HEK293T (cell line): ENCODE measurements around the gene P4HA2.

Experiments
- CTCF ChIA-PET: fragments of 350-600 bp; formaldehyde crosslinking; extraction: SDS; loops from one replicate; lab custom pipeline; 2021; ENCODE audit warnings: antibody characterized with exemption, inconsistent platforms; lab: Yijun Ruan, JAX
- POLR2A ChIA-PET: fragments of 350-600 bp; formaldehyde crosslinking; extraction: SDS; loops from one replicate; lab custom pipeline; 2020; ENCODE audit warnings: antibody characterized with exemption, inconsistent platforms; lab: Yijun Ruan, JAX
- DNase-seq: peaks from one replicate; pipeline ENCODE4 v3.0.0; 2012; ENCODE audit warnings: mixed read lengths; ENCODE audit errors: extremely low spot score
- ARNT ChIP-seq: fragments of 450-650 bp; IDR thresholded peaks from 2 replicates; pipeline ENCODE4 v1.6.1; 2017; ENCODE audit warnings: mild to moderate bottlenecking
- BHLHE40 ChIP-seq: fragments of 450-650 bp; IDR thresholded peaks from 2 replicates; pipeline ENCODE4 v1.6.1; 2016; ENCODE audit warnings: mild to moderate bottlenecking, moderate library complexity, borderline replicate concordance
- CTBP1 ChIP-seq: fragments of 450-650 bp; IDR thresholded peaks from 2 replicates; pipeline ENCODE4 v1.6.1; 2016; ENCODE audit warnings: borderline replicate concordance
- ELF4 ChIP-seq: fragments of 450-650 bp; IDR thresholded peaks from 2 replicates; pipeline ENCODE4 v1.6.1; 2017; ENCODE audit warnings: antibody characterized with exemption
- FOXA1 ChIP-seq: fragments of 450-650 bp; IDR thresholded peaks from 2 replicates; pipeline ENCODE4 v1.6.1; 2016; ENCODE audit warnings: mild to moderate bottlenecking
- FOXK2 ChIP-seq: fragments of 450-650 bp; IDR thresholded peaks from 2 replicates; pipeline ENCODE4 v1.6.1; 2016; ENCODE audit warnings: mild to moderate bottlenecking
- FOXM1 ChIP-seq: fragments of 450-650 bp; IDR thresholded peaks from 2 replicates; pipeline ENCODE4 v1.6.1; 2017; ENCODE audit warnings: mild to moderate bottlenecking, borderline replicate concordance
- HDGF ChIP-seq: fragments of 450-650 bp; IDR thresholded peaks from 2 replicates; pipeline ENCODE4 v1.6.1; 2017; ENCODE audit warnings: antibody characterized with exemption, borderline replicate concordance
- L3MBTL2 ChIP-seq: fragments of 450-650 bp; conservative IDR thresholded peaks from 2 replicates; pipeline ENCODE4 v1.6.1; 2016; ENCODE audit warnings: mild to moderate bottlenecking
- LEF1 ChIP-seq: fragments of 450-650 bp; IDR thresholded peaks from 2 replicates; pipeline ENCODE4 v1.6.1; 2017; ENCODE audit warnings: mild to moderate bottlenecking, borderline replicate concordance
- NFRKB ChIP-seq: fragments of 450-650 bp; IDR thresholded peaks from 2 replicates; pipeline ENCODE4 v1.6.1; 2016; ENCODE audit warnings: mild to moderate bottlenecking, moderate library complexity
- PKNOX1 ChIP-seq: fragments of 450-650 bp; IDR thresholded peaks from 2 replicates; pipeline ENCODE4 v1.6.1; 2016
- SP1 ChIP-seq: fragments of 450-650 bp; IDR thresholded peaks from 2 replicates; pipeline ENCODE4 v1.6.1; 2017
- SUZ12 ChIP-seq: fragments of 450-650 bp; IDR thresholded peaks from 2 replicates; pipeline ENCODE4 v1.6.1; 2016; ENCODE audit warnings: mild to moderate bottlenecking
- TARDBP ChIP-seq: fragments of 450-650 bp; IDR thresholded peaks from 2 replicates; pipeline ENCODE4 v1.6.1; 2016
- ZNF384 ChIP-seq: fragments of 450-650 bp; IDR thresholded peaks from 2 replicates; pipeline ENCODE4 v1.6.1; 2016

The P4HA2 gene

GRCh38 chr5:132229236-132229635 is 1.6 kb upstream of the P4HA2 start:
- POLR2A ChIA-PET: no interaction called here
- DNase-seq: no peak
- no peak for TF ChIP-seq L3MBTL2
- TF ChIP-seq FOXK2: no peak
- TF ChIP-seq FOXM1: no peak
- no peak for TF ChIP-seq ZNF384
- TF ChIP-seq NFRKB: no peak
- no peak for TF ChIP-seq ARNT
- TF ChIP-seq FOXA1: no peak
- TF ChIP-seq SUZ12: no peak
- no peak for TF ChIP-seq TARDBP
- no peak for TF ChIP-seq LEF1
- no peak for TF ChIP-seq BHLHE40
- no peak for TF ChIP-seq ELF4
- no peak for TF ChIP-seq SP1
- TF ChIP-seq CTBP1: no peak
- TF ChIP-seq PKNOX1: no peak
- TF ChIP-seq HDGF: no peak
- CTCF ChIA-PET: interaction anchor here (1.5 kb wide), 1 partner anchor 9 kb away, joined by 10 read pairs; no protein-coding TSS in a partner anchor

DNA sequence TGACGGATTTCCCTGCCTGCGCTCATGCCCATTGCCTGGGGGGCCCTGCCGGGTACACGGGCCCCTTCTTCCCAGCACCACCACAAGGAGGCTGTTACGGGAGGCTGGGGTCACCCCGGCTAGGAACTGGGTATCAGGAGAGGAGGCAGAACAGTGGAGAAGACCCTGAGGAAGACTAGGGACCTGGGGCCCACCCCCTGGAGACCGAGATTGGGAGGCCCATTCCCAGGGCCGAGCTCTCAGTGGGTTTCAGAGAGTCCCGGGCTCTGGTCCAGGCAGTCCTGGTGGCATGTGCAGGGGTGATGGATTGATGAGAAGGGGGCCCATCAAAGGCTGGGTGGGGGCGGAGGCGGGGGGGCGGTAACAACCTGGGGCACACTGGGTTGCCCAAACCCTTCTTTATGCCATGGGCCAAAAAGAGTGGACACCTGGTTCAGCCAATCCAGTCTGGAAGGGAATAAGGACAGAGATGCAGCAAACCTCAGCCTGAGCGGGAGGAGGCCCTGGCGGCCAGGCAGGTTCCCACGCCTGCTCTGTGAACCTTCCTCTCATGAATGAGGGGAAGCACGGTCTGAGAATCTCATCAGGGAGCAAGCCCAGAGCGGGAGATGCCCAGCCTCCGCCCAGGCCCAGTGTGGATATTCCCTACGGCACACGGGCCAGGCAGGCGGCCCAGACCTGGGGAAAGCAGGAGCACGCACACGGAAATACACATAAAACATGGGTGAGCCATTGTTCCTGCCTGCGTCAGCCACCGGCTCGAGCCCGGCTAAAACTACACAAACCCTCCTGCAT is 785 bp upstream of the P4HA2 start:
- POLR2A ChIA-PET: interaction anchor here (0.9 to 1.7 kb wide), 10 partner anchors 10 to 262 kb away, joined by 3 to 14 read pairs (median 5); partner anchors contain the start of genes IRF1, SLC22A4 and SLC22A5
- no peak for TF ChIP-seq PKNOX1
- 0 out of 2 replicates have a peak, but pooled peaks have one; percentile 7 for TF ChIP-seq L3MBTL2
- CTCF ChIA-PET: interaction anchor here (0.9 to 5.6 kb wide), 3 partner anchors 9 to 13 kb away, joined by 3 to 30 read pairs (median 10); no protein-coding TSS in a partner anchor
- no peak for DNase-seq

- ChIA-PET CTCF (interaction anchor here (0.6 to 5.6 kb wide), 5 partner anchors 12 to 162 kb away, joined by 3 to 30 read pairs (median 3); no protein-coding TSS in a partner anchor), POLR2A (interaction anchor here (0.6 to 1.7 kb wide), 11 partner anchors 9 to 1599 kb away, joined by 3 to 14 read pairs (median 3); partner anchors contain the start of genes IRF1, SLC22A4 and SLC22A5)
- DNase-seq: no peak
These were observed 493 bp downstream of the P4HA2 start for GRCh38 chr5:132227235-132227484.

DNA sequence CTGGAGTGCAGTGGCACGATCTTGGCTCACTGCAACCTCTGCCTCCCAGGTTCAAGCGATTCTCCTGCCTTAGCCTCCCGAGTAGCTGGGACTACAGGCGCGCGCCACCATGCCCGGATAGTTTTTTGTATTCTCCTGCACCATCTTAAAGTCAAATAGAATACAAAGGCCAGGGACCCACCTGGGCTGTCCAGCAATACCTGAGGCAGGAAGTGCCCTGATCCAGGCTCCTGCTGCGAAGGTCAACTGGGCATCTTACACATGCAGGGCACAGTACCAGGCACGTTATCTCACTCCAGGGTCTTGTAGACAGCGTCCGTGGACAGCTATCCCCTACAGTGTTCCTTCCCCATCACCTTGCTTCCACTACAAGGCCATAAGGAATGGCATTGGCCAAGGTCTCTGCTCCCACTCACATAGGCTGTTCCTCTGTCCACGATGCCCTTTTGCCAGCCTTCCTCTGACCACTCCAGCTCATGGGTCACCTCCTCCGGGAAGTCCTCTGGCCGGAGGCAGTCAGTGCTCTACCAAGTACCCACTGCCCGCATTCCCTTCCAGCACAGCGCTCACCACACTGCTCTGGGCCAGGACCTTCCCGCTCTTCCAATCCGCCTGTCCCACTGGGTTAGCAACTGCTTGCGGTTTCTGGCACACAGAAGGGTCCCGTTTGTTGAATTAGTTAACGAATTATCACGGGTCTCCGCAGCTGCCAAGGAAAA is 978 bp downstream of the P4HA2 start:
- CTCF ChIA-PET: interaction anchor here (0.7 to 5.6 kb wide), 3 partner anchors 12 to 65 kb away, joined by 3 to 30 read pairs (median 4); no protein-coding TSS in a partner anchor
- POLR2A ChIA-PET: interaction anchor here (0.9 to 1.5 kb wide), 6 partner anchors 9 to 271 kb away, joined by 3 to 14 read pairs (median 7); partner anchors contain the start of gene SLC22A5
- TF ChIP-seq FOXK2: no peak
- no peak for TF ChIP-seq ZNF384
- no peak for TF ChIP-seq HDGF
- no peak for TF ChIP-seq NFRKB
- no peak for TF ChIP-seq TARDBP
- no peak for TF ChIP-seq FOXA1
- TF ChIP-seq SP1: no peak
- TF ChIP-seq BHLHE40: no peak
- no peak for TF ChIP-seq LEF1
- TF ChIP-seq ARNT: no peak
- no peak for TF ChIP-seq PKNOX1
- no peak for TF ChIP-seq L3MBTL2
- no peak for TF ChIP-seq CTBP1
- TF ChIP-seq FOXM1: no peak
- TF ChIP-seq SUZ12: no peak
- TF ChIP-seq ELF4: no peak
- DNase-seq: no peak

More at GRCh38 chr5:132227235-132227484, 493 bp downstream of the P4HA2 start:
- TF ChIP-seq HDGF (no peak), BHLHE40 (no peak), ARNT (no peak), ZNF384 (no peak), LEF1 (no peak), NFRKB (no peak), ELF4 (no peak), L3MBTL2 (no peak), SUZ12 (no peak), FOXK2 (no peak)

DNA sequence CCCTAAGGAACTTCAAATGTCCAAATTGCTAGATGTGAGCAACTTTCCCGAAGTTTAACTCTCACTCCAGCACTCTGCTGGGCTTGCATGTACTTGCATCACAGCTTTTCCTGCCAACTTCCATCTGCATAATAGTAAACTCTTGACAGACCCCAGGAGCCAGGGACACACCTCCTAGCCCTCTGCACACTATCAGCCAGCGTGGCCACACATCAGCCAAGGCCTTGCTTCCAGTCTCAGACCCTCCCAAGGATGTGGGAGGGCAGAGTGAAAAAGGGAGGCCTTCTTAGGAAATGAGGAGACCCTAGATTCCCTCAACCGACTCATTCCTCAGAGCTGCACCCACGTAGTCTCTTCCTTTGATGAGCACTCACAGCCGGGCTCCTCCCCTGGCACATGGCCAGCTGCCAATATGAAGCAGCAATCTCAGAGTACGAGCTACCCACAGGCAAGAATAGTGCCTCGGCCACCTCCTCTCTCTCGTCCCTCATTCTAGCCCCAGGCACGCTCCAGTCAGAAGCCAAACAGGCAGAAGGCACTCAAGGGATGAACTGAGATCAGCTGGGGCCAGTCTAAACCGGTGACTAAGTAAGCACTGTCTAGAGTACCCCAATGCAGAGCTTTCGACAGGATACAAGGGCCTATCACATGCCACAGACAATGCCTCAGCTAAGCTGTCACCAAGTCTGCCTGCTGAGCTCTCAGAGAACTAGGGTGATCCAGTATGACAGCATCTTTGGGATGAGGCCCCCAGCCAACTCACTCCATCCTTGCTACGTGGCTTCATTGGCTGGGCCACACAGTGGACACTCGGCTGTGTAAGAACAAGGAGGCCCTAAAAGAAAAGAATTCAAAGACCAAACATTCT is 2.3 kb downstream of the P4HA2 start:
- DNase-seq: no peak
- ChIA-PET CTCF (interaction anchor here (1.0 to 5.6 kb wide), 2 partner anchors 10 to 13 kb away, joined by 3 to 30 read pairs; no protein-coding TSS in a partner anchor), POLR2A (interaction anchor here (1.5 kb wide), 1 partner anchor 13 kb away, joined by 4 read pairs; no protein-coding TSS in a partner anchor)
- TF ChIP-seq FOXM1: no peak
- TF ChIP-seq FOXA1: no peak
- no peak for TF ChIP-seq BHLHE40
- no peak for TF ChIP-seq ZNF384
- TF ChIP-seq TARDBP: no peak
- no peak for TF ChIP-seq ARNT
- TF ChIP-seq NFRKB: no peak
